Astrocyte of the cerebellum (primary cell): ENCODE measurements around the gene CLEC7A.

Experiments used
- DNase-seq: peaks from one replicate; pipeline ENCODE4 v3.0.0-alpha.2; 2011; ENCODE audit warnings: low read depth
- H3K4me3 ChIP-seq: 2 replicates; pipeline ENCODE4 v1.5.1; 2011; ENCODE audit warnings: mild to moderate bottlenecking, low read depth, low read length, moderate library complexity
- CTCF ChIP-seq: IDR thresholded peaks from 2 replicates; pipeline ENCODE4 v1.5.1; 2012; ENCODE audit warnings: low read length, low read depth, moderate library complexity, mild to moderate bottlenecking; ENCODE audit errors: missing control alignments
- in situ Hi-C: cut with HindIII; loops from 2 replicates; pipeline ENCODE4 v1.10.0; 2017; ENCODE audit warnings: low sequenced_read_pairs

The CLEC7A gene

GRCh38 chr12:10067264-10067663 lies 62.7 kb downstream of the CLEC7A start:
- in situ Hi-C loops: no loop called here
- no peak for DNase-seq
- no peak for TF ChIP-seq CTCF
- H3K4me3 ChIP-seq: no peak overlapping the region
